Right lobe of liver (tissue), 6 donors: ENCODE measurements around the gene FNDC3B. TPM values are rescaled to one million over a fixed set of nuclear protein-coding genes. Genes with fewer than 3 reads are reported as not detected.

Experiments
- ATAC-seq, 4 donors: fragments of 200-7000 bp; cut with Tn5 transposase; one replicate each; pipeline ENCODE4 v1.9.1; 2020; ENCODE audit warnings: mild to moderate bottlenecking in 4 of 4, moderate library complexity in 4 of 4
- DNase-seq, 3 donors: peaks; one replicate each; pipeline ENCODE4 v3.0.0-alpha.2; 2020
- H3K27ac ChIP-seq, 3 donors: fragments of 200-600 bp; one replicate each; pipeline ENCODE4 v1.8.0; 2022
- H3K27me3 ChIP-seq, 2 donors: fragments of 200-600 bp; one replicate each; pipeline ENCODE4 v1.8.0; 2022
- H3K36me3 ChIP-seq, 4 donors: fragments of 200-600 bp; sonication (generic) in 1 of 4; one replicate each; pipeline versions ENCODE4 v1.5.1 to v1.8.0; 2017 to 2022; ENCODE audit warnings: control low read depth in 1 of 4
- H3K4me1 ChIP-seq, 4 donors: fragments of 200-600 bp; sonication (generic) in 1 of 4; one replicate each; pipeline versions ENCODE4 v1.5.1 to v1.8.0; 2017 to 2022; ENCODE audit warnings: control low read depth in 1 of 4
- H3K4me3 ChIP-seq, 3 donors: fragments of 200-600 bp; one replicate each; pipeline ENCODE4 v1.8.0; 2022
- H3K9me3 ChIP-seq, 4 donors: fragments of 200-600 bp; sonication (generic) in 1 of 4; one replicate each; pipeline versions ENCODE4 v1.5.1 to v1.8.0; 2017 to 2022; ENCODE audit warnings: control low read depth in 1 of 4
- POLR2A ChIP-seq: fragments of 450-650 bp; IDR thresholded peaks from one replicate; pipeline ENCODE4 v1.6.1; 2017; ENCODE audit warnings: antibody characterized with exemption, mild to moderate bottlenecking
- WGBS: methylation state at CpG from one replicate; pipeline ENCODE4 v1.1.6; 2018; ENCODE audit warnings: low coverage, low lambda C conversion rate; ENCODE audit not compliant: insufficient coverage; ENCODE audit errors: missing lambda C conversion rate; 5-methylcytosine and 5-hydroxymethylcytosine counted together
- intact Hi-C, 2 donors: fragments of 100-400 bp; cut with DNase I; formaldehyde crosslinking; loops; one replicate each; pipeline versions ENCODE4 v1.11.2 to v1.14.1; 2022
- total RNA-seq, 6 experiments: library from RNA; depleted of rRNA in 2 of 6; stranded (reverse); fragments of >200 nt in 2 of 6; fragmentation: NEBNext Ultra II Directional in 3 of 6; extraction: Animal tissue kit (Norgen Biotek cat#: 25700) in 3 of 6; gene quantifications; one replicate each; pipeline versions ENCODE4 v1.1.0 to v1.2.4, GENCODE V29; 2016 to 2023
- TF ChIP-seq, protein P1 (sequence below), 4 donors: fragments of 200-600 bp in 3 of 4; fragments of 450-650 bp in 1 of 4; IDR thresholded peaks; one replicate each; pipeline versions ENCODE4 v1.5.1 to v1.8.0; 2016 to 2022; ENCODE audit warnings: antibody characterized with exemption in 4 of 4, mild to moderate bottlenecking in 2 of 4
- donor health status: DM: no; HTN: yes; CAD: no.
- donor health status: DM: no; HTN: no; CAD: no.
- donor health status: DM: no; HTN: no; CAD: no.
- donor health status: DM: no; HTN: yes; CAD: no.
- donor health status: DM: no; HTN: yes; CAD: no.

Gene FNDC3B
- total RNA-seq, 6 experiments from 2014 or later = 40.2 to 184 (median 63.5) TPM

DNA sequence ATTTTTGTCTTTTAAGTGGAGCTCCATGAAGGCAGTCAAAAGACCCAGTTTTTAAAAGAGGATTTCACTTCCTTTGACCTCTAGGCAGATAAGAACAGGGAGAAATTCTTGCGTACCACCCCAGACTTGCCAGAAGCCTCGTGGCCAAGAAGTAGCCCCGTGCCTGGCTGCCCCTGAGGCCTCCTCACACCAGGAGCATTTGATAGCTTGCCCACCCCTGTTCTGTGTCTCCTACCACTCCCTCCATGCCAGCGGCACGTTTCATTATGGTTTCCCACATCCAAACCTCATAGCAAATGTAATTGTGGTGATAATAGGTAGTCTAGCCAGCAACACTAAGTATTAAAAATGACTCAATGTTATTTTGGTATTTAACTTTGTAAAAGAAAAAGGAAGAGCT lies 301.2 kb downstream of the FNDC3B start:
- Histone ChIP-seq H3K36me3 (peaks cover 9 to 80% (median 42%) of the 10 kb centered on the region in 4 donors), H3K27ac (no peak overlapping the region), H3K4me3 (no peak overlapping the region), H3K27me3 (no peaks in the 10 kb centered on the region), H3K9me3 (no peaks in the 10 kb centered on the region), H3K4me1 (no peaks in the 10 kb centered on the region)
- WGBS = 72% methylated on average over 4 of the region's 5 CpGs
- ATAC-seq (no peak), DNase-seq (no peak)
- intact Hi-C loops = no loop called here
- TF ChIP-seq POLR2A = no peak
- TF ChIP-seq, protein P1, sequence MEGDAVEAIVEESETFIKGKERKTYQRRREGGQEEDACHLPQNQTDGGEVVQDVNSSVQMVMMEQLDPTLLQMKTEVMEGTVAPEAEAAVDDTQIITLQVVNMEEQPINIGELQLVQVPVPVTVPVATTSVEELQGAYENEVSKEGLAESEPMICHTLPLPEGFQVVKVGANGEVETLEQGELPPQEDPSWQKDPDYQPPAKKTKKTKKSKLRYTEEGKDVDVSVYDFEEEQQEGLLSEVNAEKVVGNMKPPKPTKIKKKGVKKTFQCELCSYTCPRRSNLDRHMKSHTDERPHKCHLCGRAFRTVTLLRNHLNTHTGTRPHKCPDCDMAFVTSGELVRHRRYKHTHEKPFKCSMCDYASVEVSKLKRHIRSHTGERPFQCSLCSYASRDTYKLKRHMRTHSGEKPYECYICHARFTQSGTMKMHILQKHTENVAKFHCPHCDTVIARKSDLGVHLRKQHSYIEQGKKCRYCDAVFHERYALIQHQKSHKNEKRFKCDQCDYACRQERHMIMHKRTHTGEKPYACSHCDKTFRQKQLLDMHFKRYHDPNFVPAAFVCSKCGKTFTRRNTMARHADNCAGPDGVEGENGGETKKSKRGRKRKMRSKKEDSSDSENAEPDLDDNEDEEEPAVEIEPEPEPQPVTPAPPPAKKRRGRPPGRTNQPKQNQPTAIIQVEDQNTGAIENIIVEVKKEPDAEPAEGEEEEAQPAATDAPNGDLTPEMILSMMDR (IDR thresholded peaks at IDR 0.05) = no peak

DNA sequence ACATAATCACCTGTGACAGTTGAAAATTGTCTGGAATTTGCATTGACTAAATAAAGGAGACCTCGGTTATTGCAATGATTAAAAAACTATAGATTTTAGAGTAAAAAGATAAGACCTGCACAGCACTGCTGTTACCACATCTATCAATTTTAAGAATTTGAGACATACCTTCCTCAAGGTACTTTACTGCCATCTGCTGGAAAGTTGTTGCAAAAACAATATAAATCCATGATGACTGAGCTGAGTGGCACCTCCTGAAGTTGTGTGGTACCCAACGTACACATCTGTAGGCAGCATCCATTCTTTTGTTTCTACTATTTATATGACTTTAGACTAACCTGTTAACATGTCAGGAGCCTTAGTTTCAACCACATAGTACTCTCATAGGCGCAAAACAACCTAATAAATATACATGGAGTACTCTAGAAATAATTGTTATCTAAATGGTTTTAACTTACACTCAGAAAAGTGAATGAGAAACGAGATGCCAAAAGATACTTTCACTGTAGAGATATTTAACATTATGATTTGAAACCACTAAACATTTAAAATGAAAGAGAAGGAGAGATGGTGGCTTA lies 302.2 kb downstream of the FNDC3B start:
- intact Hi-C loops = no loop called here
- ATAC-seq = peak; percentile 74 to 92 (median 79)
- Histone ChIP-seq H3K27ac (no peak overlapping the region), H3K4me1 (no peaks in the 10 kb centered on the region), H3K4me3 (no peak overlapping the region), H3K27me3 (no peaks in the 10 kb centered on the region), H3K36me3 (peaks cover 13 to 80% (median 41%) of the 10 kb centered on the region in 4 donors), H3K9me3 (no peaks in the 10 kb centered on the region)
- TF ChIP-seq, protein P1 (IDR thresholded peaks at IDR 0.05) = peak; percentile 57 to 72 (median 68)
- TF ChIP-seq POLR2A = no peak
- DNase-seq = no peak
- 35% methylated on average over 4 of the region's 4 CpGs for WGBS

DNA sequence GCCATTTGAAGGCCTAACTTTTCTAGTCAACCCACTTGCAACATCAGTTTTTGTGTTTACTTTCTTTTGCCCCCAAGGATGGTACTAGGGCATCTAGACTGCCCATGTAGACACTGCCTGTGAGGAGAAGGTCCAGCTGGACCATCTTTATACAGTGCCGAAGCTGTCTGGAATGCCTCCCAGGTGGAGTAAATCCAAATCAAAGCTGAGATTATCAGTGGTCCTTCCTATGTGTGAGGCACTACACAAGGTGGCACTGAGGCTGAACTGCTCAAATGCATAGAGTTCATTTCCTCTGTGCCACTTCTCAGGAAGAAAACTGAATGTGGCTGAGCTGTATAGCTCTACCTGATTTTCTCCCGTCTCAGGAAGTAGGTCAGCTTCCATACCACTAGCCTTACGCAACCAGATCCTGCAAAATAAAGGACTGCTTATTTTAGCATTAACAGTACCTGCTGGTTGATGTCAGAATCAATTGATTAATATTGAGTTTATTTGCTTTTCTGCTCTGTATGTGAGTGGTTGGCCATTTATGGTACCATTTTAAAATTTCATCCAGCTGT lies 302.8 kb downstream of the FNDC3B start:
- Histone ChIP-seq H3K27ac (no peak overlapping the region), H3K4me1 (no peaks in the 10 kb centered on the region), H3K27me3 (no peaks in the 10 kb centered on the region), H3K9me3 (no peaks in the 10 kb centered on the region), H3K36me3 (peaks cover 17 to 80% (median 43%) of the 10 kb centered on the region in 4 donors), H3K4me3 (no peak overlapping the region)
- no peak for TF ChIP-seq POLR2A
- TF ChIP-seq, protein P1 (IDR thresholded peaks at IDR 0.05) = no peak
- intact Hi-C loops = no loop called here
- peak in 1 of 4 donors; percentile 11 for ATAC-seq
- WGBS = 67% methylated on average over 3 of the region's 3 CpGs
- DNase-seq = no peak

DNA sequence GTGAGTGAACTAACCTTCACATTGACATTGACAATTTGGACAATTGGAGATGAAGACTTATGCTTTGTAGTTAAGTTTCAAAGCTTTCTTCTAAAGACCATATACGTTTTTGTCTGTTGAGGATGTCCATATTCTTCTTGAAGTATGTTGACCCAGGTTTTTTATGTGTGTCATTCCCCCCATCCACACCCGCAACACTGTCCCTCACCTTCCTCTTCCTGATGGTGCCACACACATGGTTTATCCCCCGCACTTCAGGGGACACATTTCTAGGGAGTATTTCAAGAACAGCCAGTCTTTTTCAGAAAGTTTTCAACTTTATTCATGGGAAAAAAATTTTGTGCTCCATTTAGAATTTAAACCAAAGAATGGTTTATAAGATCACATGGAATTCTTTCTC lies 303.7 kb downstream of the FNDC3B start:
- no peaks in the 10 kb centered on the region for H3K27me3 ChIP-seq
- no peak for ATAC-seq
- no peaks in the 10 kb centered on the region for H3K4me1 ChIP-seq
- peaks cover 24 to 82% (median 47%) of the 10 kb centered on the region in 4 donors for H3K36me3 ChIP-seq
- no peak for DNase-seq
- intact Hi-C loops = no loop called here
- H3K27ac ChIP-seq = no peak overlapping the region
- no peak overlapping the region for H3K4me3 ChIP-seq
- no peak for TF ChIP-seq POLR2A
- TF ChIP-seq, protein P1 (IDR thresholded peaks at IDR 0.05) = no peak
- WGBS = 97% methylated on average over 3 of the region's 3 CpGs
- H3K9me3 ChIP-seq = no peaks in the 10 kb centered on the region
